ENCODE results near the gene GABARAPL2.
"Not testable (repeated sequence)": the region's sequence is repeated elsewhere in the genome, so short reads cannot be mapped to it uniquely, and the experiment has no call there.

Gene GABARAPL2

GRCh38 chr16:75555213-75555706, 10.9 kb upstream of the GABARAPL2 start:
- peak; percentile 11 for DNase-seq

- DNase-seq = peak; percentile 60
Measured at GRCh38 chr16:75555707-75556430, 10.3 kb upstream of the GABARAPL2 start, which contains the start of gene TMEM231. Gene TMEM231 (minus strand): TSS chr16:75556252. CDS start chr16:75556209, 43 bp downstream.

GRCh38 chr16:75556431-75556950, 9.7 kb upstream of the GABARAPL2 start:
- no peak for DNase-seq

DNA sequence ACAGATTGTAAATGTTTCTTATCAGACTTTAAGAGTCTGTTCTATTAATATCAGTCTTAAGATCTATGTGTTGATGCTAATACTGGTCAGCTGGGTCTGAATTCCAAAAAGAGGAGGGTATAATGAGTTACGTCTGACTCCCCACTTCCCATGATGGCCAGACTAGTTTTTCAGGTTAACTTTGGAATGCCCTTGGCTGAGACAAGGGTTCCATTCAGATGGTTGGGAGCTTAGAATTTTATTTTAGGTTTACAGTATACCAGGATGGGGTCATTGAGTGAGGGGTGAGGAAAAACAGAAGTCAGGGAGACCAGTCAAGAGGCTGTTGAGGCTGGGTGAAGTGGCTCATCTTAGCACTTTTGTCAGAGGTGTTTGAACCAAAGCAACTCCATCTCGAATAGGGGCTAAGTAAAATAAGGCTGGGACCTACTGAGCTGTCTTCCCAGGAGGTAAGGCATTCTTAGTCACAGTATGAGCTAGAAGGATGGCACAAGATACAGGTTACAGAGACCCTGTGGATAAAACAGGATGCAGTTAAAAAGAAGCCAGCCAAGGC, 7.3 kb upstream of the GABARAPL2 start:
- no peak for DNase-seq

- no peak for DNase-seq
Measured at GRCh38 chr16:75559564-75560372, 6.4 kb upstream of the GABARAPL2 start.

DNA sequence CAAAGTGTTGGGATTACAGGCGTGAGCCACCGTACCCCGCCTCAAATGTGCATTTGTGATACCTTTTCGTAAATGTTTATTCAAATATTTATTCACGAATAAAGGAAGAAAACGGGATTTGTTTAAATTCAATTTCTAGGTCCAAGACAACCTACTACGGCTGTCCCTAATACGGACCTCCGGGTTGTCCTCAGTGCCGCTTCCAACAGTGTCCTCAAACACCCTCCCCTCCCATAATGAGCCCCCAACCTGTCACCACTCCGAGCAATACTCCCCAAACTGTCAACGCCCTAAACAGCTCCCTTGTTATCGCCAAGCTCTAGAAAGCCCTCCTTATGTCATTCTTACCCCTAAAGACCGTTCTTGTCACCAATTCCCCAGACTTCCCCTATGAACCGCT, 539 bp upstream of the GABARAPL2 start:
- DNase-seq = no peak

DNA sequence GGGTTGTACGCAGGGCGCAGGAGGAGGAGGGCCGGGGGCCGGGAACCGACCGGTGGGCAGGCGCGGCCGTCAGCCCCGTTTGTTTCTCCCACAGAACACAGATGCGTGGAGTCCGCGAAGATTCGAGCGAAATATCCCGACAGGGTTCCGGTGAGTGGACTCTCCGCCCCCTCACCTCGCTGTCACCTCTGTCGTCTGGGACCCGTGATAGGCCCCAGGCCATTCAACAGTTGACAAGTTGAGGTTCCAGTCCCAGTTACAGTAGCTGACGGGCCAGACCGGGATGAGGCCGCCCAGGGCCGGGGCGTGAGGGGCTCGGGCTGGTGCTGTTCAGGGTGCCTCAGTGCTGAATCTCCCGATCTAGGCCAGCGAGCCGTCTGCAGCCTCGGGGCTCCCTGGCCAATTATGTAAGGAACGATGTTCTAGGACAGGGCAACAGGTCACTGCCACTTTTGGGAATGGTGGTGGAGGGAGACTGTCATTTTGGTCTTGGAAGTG, 628 bp downstream of the GABARAPL2 start:
- no peak for DNase-seq

GRCh38 chr16:75567911-75568310, 1.7 kb downstream of the GABARAPL2 start:
- DNase-seq = no peak

- no peak for DNase-seq
Measured at GRCh38 chr16:75570396-75571065, 4.4 kb downstream of the GABARAPL2 start.

- no peak for DNase-seq
Measured at GRCh38 chr16:75572864-75573542, 6.8 kb downstream of the GABARAPL2 start.

DNA sequence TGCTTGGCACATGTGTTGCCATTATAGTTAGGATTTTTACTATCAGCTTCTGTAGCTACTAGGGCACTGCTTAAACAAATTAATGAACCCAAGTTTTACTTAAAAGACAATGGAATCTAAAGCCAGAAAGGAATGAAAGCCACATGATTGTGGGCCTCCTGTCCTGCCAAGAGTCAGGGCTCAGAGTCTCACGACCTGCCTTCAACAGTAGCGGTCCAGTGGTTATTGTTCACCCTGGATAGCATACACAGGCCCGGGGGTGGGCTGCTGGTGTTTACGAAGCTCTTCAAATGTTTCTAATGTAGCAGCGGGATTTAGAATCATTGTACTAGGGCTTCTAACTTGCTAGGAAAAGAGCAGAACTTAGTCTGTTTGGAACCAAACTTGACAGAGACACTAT, 7.8 kb downstream of the GABARAPL2 start:
- DNase-seq = no peak

DNA sequence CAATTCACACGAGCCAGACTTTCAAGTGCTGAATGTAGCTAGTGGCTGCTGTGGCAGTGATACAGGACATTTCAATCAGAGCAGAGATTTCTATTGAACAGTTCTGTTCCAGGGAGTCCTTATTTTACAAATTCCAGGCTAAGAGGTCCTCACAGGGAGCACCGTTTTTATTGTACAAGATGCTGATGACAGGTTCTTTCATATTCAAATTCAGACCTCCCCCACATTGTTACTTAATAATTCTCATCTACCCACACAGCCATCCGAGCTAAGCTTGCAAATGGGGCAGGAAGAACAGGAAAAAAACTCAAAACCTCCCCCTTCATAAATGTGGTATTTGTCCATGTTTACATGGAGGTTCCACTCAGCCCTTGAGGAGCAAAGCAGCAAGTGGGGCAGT, 9.8 kb downstream of the GABARAPL2 start:
- no peak for DNase-seq

DNA sequence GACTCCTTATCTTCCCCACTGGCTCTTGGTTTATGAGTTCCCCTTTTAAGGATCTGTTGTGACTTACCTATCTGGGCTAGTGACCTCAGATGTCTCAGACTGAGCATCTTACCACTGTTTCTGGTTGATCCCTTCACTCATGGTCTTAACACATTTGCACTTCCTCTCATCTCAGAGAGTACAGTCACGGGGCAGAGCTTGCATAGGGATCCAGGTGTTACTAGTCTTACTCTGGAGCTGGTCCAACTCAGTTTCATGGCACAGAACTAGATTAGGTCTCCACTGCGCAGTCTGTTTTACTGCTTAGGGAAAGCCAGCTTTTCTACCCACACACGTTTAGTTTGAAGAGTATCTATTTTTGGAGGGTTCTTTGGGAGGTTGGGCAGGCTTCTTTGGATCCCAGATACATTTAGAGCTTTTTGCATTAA, 10.2 kb downstream of the GABARAPL2 start:
- no peak for DNase-seq

DNA sequence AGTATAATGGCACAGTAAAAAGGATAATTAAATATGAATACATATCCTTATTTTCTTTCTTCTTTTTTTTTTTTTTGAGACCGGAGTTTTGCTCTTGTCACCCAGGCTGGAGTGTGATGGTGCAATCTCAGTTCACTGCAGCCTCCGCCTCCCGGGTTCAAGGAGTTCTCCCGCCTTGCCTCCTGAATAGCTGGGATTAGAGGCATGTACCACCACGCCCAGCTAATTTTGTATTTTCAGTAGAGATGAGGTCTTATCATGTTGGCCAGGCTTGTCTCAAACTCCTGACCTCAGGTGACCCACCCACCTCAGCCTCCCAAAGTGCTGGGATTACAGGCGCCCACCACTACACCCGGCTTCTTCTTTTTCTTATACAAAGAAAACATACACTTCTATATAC, 12.0 kb downstream of the GABARAPL2 start:
- DNase-seq = no peak

DNA sequence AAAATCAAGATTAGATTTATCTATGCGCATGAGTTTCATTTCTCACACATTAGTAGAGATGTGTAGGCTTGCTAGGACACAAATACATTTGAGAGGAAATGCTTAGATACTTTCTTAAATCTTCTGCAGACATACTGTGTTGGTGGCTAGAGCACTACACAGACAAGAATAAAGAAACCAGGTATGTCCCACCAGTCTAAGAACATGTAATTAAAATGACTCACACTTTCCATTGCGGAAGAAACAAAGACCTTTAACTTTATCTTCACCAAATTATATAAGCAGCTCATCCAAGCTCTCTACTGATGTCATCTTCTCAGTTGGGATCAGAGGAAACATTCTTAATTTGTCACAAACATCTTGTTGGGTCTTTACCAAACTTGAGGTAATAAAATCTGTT, 12.5 kb downstream of the GABARAPL2 start:
- no peak for DNase-seq

GRCh38 chr16:75579281-75579834, 13.2 kb downstream of the GABARAPL2 start:
- no peak for DNase-seq

DNA sequence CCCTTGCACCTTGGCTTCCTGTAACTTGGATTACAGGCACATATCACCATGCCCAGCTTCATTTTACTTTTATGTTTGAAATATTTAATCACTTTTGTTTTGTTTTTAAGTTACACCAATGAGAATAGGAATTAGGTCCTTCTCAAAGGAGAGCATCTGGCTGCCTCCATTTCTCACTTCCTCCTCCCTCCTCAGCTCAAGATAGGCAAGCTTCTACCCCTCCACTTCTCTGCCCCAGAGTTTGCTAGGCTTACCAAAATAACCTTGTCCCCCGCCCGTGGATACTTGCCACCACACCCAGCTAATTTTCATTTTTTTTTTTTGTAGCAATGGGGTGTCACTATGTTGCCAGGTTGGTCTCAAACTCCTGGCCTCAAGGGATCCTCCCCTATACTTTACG, 17.9 kb downstream of the GABARAPL2 start:
- DNase-seq = no peak

DNA sequence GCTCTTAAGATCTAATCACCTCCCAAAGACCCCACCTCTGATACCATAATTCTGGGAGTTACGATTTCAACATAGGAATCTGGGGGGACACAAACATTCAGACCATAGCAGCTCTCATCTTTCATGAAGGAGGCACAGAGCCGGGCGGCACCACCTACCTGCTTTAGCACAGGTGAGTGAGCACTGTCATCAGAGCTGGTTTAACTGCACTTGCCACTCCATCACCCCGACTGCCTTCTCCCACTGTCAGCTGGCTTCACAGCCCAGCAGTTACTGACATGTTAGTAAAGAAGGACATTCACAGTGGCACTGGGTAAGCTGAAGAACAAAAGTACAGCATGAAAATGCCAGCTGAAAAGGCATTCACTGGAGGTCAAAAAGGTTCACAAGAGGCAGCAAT, 22.5 kb downstream of the GABARAPL2 start:
- DNase-seq = no peak

GRCh38 chr16:75589306-75589705, 23.1 kb downstream of the GABARAPL2 start:
- no peak for DNase-seq

DNA sequence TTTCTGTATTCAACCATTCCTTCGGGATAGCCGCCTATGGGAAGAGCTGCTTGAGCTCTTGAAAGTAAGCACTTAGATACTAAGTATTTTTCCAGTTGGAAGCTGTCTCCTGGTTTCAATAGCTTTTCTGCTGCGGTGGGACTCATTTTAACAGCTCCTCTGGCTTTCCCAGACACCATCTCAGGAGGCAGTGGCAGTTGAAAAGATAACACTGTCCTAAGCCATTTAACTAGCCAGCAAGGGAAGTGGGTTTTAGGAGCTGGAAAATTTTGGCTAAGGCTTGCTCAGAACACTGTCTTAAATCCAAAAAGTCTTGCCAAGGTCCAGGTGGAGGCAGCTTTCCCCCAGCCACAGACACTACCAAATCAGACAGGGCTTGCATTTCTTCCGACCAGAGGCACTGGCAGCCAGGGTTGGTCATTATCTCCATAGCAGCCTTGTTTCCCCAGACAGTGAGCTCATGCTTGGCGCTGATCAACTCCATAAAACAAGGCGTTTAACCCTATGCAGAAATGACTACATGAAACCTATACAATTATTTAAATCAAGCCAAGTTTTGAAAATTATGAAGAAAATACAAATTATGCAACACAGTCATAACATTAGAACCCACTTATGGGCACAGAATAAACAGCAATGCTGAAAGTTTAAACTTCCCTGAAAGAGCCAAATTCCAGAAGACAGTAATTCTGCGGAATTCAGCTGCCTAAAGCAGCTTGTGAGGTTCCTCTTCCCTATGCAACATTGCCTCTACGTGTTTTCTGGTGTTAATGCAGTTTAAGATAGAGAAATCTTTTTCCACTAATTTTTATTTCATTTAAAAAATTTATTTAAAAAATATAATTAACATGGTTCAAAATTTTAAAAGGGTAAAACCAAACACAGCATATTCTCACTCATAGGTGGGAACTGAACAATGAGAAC, 25.0 kb downstream of the GABARAPL2 start:
- DNase-seq = no peak

DNA sequence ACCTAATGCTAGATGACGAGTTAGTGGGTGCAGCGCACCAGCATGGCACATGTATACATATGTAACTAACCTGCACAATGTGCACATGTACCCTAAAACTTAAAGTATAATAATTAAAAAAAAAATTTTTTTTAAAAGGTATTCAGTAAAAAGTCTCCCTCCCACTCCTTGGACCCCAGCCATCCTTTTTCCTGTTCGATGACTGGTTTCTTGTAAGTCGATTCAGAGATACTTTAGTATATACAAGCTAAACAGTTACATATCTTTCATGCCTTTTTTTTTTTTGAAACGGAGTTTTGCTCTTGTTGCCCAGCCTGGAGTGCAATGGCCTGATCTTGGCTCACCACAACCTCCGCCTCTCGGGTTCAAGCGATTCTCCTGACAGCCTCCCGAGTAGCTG, 25.7 kb downstream of the GABARAPL2 start:
- not testable (repeated sequence) for DNase-seq
